HepG2 (cell line): ENCODE data around the gene UXS1. TPM values are rescaled to one million over a fixed set of nuclear protein-coding genes. Genes with fewer than 3 reads are reported as not detected.

Source experiments
- ATAC-seq: fragments of 200-7000 bp; cut with Tn5 transposase; 3 replicates; pipeline ENCODE4 v1.9.1; 2020; ENCODE audit warnings: mild to moderate bottlenecking, moderate library complexity
- BruUV-seq: library from RNA; stranded (reverse); fragments of 400-500 nt; replicated peaks from 2 replicates; lab custom pipeline; 2021; lab: Mats Ljungman, UMichigan
- CTCF ChIA-PET: fragments of 300-600 bp; formaldehyde crosslinking; extraction: SDS; loops from one replicate; lab custom pipeline; 2021; ENCODE audit warnings: low total read pairs, inconsistent platforms, low intra/inter-chr PET ratio; lab: Yijun Ruan, JAX
- POLR2A ChIA-PET: fragments of 350-600 bp; sonication (Branson Sonifier 250); formaldehyde crosslinking; loops from one replicate; lab custom pipeline; 2020; ENCODE audit warnings: antibody characterized with exemption, inconsistent platforms; lab: Yijun Ruan, JAX
- DNase-seq: peaks from one replicate; pipeline ENCODE4 v3.0.0-alpha.2; 2015; ENCODE audit warnings: low spot score
- FAIRE-seq: peaks from 3 replicates; lab custom pipeline; 2011; peaks lifted over from hg19 to GRCh38; lab: Jason Lieb, UNC
- H2AFZ ChIP-seq: one replicate; pipeline ENCODE4 v1.6.1; 2011; ENCODE audit warnings: low read length, inconsistent platforms
- H3K27ac ChIP-seq: fragments of 300-600 bp; 3 replicates; pipeline ENCODE4 v1.8.0; 2011; ENCODE audit warnings: mixed run types, mild to moderate bottlenecking, mixed read lengths, low read length, inconsistent platforms; ENCODE audit not compliant: insufficient read depth; ENCODE audit errors: extremely low read length
- H3K27me3 ChIP-seq, 2 experiments: fragments of 200-600 bp in 1 of 2; 2 replicates in 1 of 2; 3 replicates in 1 of 2; pipeline versions ENCODE4 v1.6.0 to v1.8.0; 2011; ENCODE audit warnings: low read length in 2 of 2, mild to moderate bottlenecking in 2 of 2, moderate library complexity in 2 of 2, inconsistent platforms in 1 of 2; ENCODE audit not compliant: insufficient read depth in 2 of 2, control insufficient read depth in 1 of 2
- H3K36me3 ChIP-seq, 2 experiments: fragments of 200-600 bp in 1 of 2; replicated peaks in 1 of 2; 2 replicates in 1 of 2; 3 replicates in 1 of 2; pipeline versions ENCODE4 v1.5.1 to v1.8.0; 2011; ENCODE audit warnings: low read length in 2 of 2, inconsistent platforms in 1 of 2; ENCODE audit not compliant: insufficient read depth in 2 of 2, control insufficient read depth in 1 of 2
- H3K4me1 ChIP-seq: 2 replicates; pipeline ENCODE4 v1.5.1; 2012; ENCODE audit warnings: low read length, inconsistent platforms; ENCODE audit not compliant: insufficient read depth
- H3K4me2 ChIP-seq: 2 replicates; pipeline ENCODE4 v1.6.0; 2011; ENCODE audit warnings: low read depth, low read length, inconsistent platforms
- H3K4me3 ChIP-seq, 3 experiments: fragments of 200-600 bp in 1 of 3; sonication (generic), shearing (Covaris generic) in 1 of 3; replicated peaks in 1 of 3; 2 replicates each; pipeline ENCODE4 v1.5.1; 2011 to 2016; ENCODE audit warnings: low read length in 3 of 3, inconsistent platforms in 2 of 3, low read depth in 2 of 3, mild to moderate bottlenecking in 2 of 3, control low read depth in 1 of 3, mixed read lengths in 1 of 3; ENCODE audit not compliant: insufficient read depth in 1 of 3
- H3K79me2 ChIP-seq: one replicate; pipeline ENCODE4 v1.6.1; 2011; ENCODE audit warnings: low read length, inconsistent platforms; ENCODE audit not compliant: insufficient read depth
- H3K9ac ChIP-seq: 2 replicates; pipeline ENCODE4 v1.6.0; 2011; ENCODE audit warnings: mild to moderate bottlenecking, low read depth, low read length, inconsistent platforms; ENCODE audit not compliant: insufficient read depth
- H3K9me3 ChIP-seq: 2 replicates; pipeline ENCODE4 v1.5.1; 2012; ENCODE audit warnings: mild to moderate bottlenecking, low read length
- H4K20me1 ChIP-seq: 2 replicates; pipeline ENCODE4 v1.6.0; 2011; ENCODE audit warnings: inconsistent platforms, mild to moderate bottlenecking, low read length, moderate library complexity; ENCODE audit not compliant: insufficient read depth
- E2F2 ChIP-seq: sonication (generic); formaldehyde crosslinking; IDR thresholded peaks from 2 replicates; pipeline ENCODE4 v1.4.0; 2020; ENCODE audit warnings: missing genetic modification reagents, borderline replicate concordance
- PBX2 ChIP-seq: IDR thresholded peaks from 2 replicates; pipeline ENCODE4 v1.6.1; 2016; ENCODE audit warnings: control low read depth
- ZBTB33 ChIP-seq: sonication (generic); formaldehyde crosslinking; IDR thresholded peaks from 2 replicates; pipeline ENCODE4 v1.4.0; 2020; ENCODE audit warnings: missing genetic modification reagents
- ZNF337 ChIP-seq: sonication (generic); formaldehyde crosslinking; IDR thresholded peaks from 2 replicates; pipeline ENCODE4 v1.5.1; 2020; ENCODE audit warnings: missing genetic modification reagents, low read depth, mild to moderate bottlenecking, borderline replicate concordance
- ZNF567 ChIP-seq: sonication (generic); formaldehyde crosslinking; IDR thresholded peaks from 2 replicates; pipeline ENCODE4 v1.8.1; 2023; ENCODE audit warnings: mild to moderate bottlenecking, missing genetic modification reagents, borderline replicate concordance
- ZNF646 ChIP-seq: sonication (generic); formaldehyde crosslinking; IDR thresholded peaks from 2 replicates; pipeline ENCODE4 v1.9.0; 2021; ENCODE audit warnings: mild to moderate bottlenecking, missing genetic modification reagents
- ZNF775 ChIP-seq: sonication (generic); formaldehyde crosslinking; IDR thresholded peaks from 2 replicates; pipeline ENCODE4 v1.4.0; 2020; ENCODE audit warnings: missing genetic modification reagents, mild to moderate bottlenecking, moderate library complexity, borderline replicate concordance
- ZNF891 ChIP-seq: sonication (generic); formaldehyde crosslinking; IDR thresholded peaks from 2 replicates; pipeline ENCODE4 v1.5.0; 2020; ENCODE audit warnings: mild to moderate bottlenecking, missing genetic modification reagents
- WGBS: methylation state at CpG from one replicate; pipeline ENCODE4 v1.1.6; 2017; ENCODE audit warnings: low lambda C conversion rate; 5-methylcytosine and 5-hydroxymethylcytosine counted together
- in situ Hi-C: cut with HindIII; loops from 2 replicates; pipeline ENCODE4 v1.10.0; 2017; ENCODE audit warnings: low pct_unique_long_range_greater_than_20kb; ENCODE audit not compliant: extremely low pct_ligation_motif_present
- intact Hi-C: fragments of 100-400 bp; cut with micrococcal nuclease; formaldehyde crosslinking; loops from one replicate; pipeline ENCODE4 v1.10.0; 2022; ENCODE audit not compliant: unreplicated experiment
- polyA plus RNA-seq, 8 experiments: library from polyadenylated mRNA; depleted of rRNA in 3 of 8; stranded (reverse) in 7 of 8; unstranded in 1 of 8; fragments of >200 nt; fragmentation: Illumina TruSeq in 4 of 8; extraction: Trizol in 4 of 8; gene quantifications; 2 replicates each; pipeline versions ENCODE4 v1.2.1 to v1.2.3, GENCODE V29; 2011 to 2016; ENCODE audit warnings: low read depth in 4 of 8, missing spikeins in 1 of 8, mixed read lengths in 1 of 8; ENCODE audit not compliant: insufficient read depth in 1 of 8
- total RNA-seq, 5 experiments: library from RNA; depleted of rRNA; stranded (reverse); fragments of >200 nt; fragmentation: Illumina TruSeq; extraction: Trizol; gene quantifications; 2 replicates each; pipeline ENCODE4 v1.2.3, GENCODE V29; 2016; ENCODE audit warnings: low read depth in 1 of 5

The UXS1 gene
- total and polyA plus RNA-seq, 2 of the 13 experiments (the other 11 are each of a cell fraction or from before 2014, with no cell fraction given), result 53.3 to 110 TPM

GRCh38 chr2:106160786-106161261 is 33.3 kb downstream of the UXS1 start:
- H3K79me2 ChIP-seq, result no peaks in the 10 kb centered on the region
- no peak overlapping the region for H3K27ac ChIP-seq
- H4K20me1 ChIP-seq, result no peaks in the 10 kb centered on the region
- no peaks in the 10 kb centered on the region for H3K4me1 ChIP-seq
- POLR2A ChIA-PET, result no interaction called here
- no peaks in the 10 kb centered on the region for H3K27me3 ChIP-seq
- BruUV-seq, result no TSS peak
- H3K4me3 ChIP-seq, result no peak overlapping the region
- peaks cover 23 to 75% of the 10 kb centered on the region in 2 experiments for H3K36me3 ChIP-seq
- DNase-seq, result no peak
- no peak overlapping the region for H2AFZ ChIP-seq
- CTCF ChIA-PET, result no interaction called here
- WGBS, result 91% methylated on average over 6 of the region's 6 CpGs
- ATAC-seq, result no peak
- H3K4me2 ChIP-seq, result no peak overlapping the region
- intact Hi-C loops, result no loop called here
- in situ Hi-C loops, result no loop called here
- H3K9ac ChIP-seq, result no peak overlapping the region
- no peak for FAIRE-seq
- TF ChIP-seq ZNF567 (CRISPR knock-in tag) (no peak), ZNF891 (CRISPR knock-in tag) (no peak), ZNF646 (CRISPR knock-in tag) (no peak), ZBTB33 (CRISPR knock-in tag) (no peak), ZNF337 (CRISPR knock-in tag) (no peak), PBX2 (CRISPR knock-in tag) (no peak), ZNF775 (CRISPR knock-in tag) (no peak), E2F2 (no peak)
- TF ChIP-seq, all 625 proteins: peak for 0
- H3K9me3 ChIP-seq, result no peaks in the 10 kb centered on the region
